ENCODE data around the gene CHD5. TPM values are rescaled to one million over a fixed set of nuclear protein-coding genes. Genes with fewer than 3 reads are reported as not detected.
A peak's percentile ranks its signal among the peaks of the same experiment; 100 is the strongest.

The CHD5 gene
- total and polyA plus RNA-seq, 2 of the 13 experiments (the other 11 are each of a cell fraction or from before 2014, with no cell fraction given): 0.02 to 0.21 TPM

DNA sequence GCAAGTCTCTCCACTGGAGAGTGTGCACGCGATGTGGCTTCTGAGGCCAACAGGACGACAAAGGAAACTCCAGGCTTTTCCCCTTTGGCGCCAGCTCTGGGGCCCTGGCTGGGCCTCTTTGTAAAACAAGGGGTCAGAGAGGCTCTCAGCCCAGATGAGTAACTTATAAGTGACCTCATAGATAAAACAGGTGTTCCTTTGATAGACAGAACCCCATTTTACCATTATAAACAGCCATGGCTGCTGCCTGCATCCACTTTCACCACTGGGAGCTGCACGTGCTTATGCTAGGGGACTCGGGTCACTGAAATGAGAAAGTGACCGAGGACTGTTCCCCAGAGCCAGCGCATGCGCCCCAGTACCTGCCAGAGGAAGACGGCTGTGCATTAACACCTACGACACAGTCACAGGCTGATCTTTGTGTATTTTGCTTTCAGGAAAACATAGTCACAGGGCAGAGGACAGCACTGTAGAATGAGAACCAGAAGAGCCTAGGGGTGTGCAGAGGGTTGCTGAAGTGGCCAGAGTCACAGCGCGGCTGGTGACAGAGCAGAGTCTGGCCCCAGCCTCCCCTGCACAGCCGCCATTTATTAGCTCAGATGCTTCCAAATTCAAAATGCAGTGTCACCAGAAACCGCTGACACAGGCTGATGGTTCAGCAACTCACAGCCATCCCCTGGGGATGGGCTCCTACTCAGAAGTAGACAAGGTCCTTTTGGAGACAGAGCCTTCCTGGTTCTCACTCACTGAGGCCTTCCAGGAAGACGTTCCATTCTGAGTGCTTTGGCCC is 38.4 kb upstream of the CHD5 start:
- TF ChIP-seq, protein P1, sequence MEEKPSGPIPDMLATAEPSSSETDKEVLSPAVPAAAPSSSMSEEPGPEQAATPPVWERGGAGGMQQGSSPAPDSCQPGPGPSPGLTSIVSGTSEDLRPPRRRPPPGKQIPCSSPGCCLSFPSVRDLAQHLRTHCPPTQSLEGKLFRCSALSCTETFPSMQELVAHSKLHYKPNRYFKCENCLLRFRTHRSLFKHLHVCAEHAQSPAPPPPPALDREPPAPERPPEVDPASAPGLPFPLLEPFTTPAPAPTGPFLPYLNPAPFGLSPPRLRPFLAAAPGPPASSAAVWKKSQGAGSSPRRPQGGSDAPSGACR (CRISPR knock-in tag; IDR thresholded peaks at IDR 0.05): no peak
- TF ChIP-seq ZNF660 (CRISPR knock-in tag; IDR thresholded peaks at IDR 0.05; ENCODE audit: borderline replicate concordance, low read depth): no peak
- TF ChIP-seq TAF15 (IDR thresholded peaks at IDR 0.05; ENCODE audit: low read depth, low read length, poor library complexity, severe bottlenecking): no peak
- no peak for TF ChIP-seq TBX3 (IDR thresholded peaks at IDR 0.05; ENCODE audit: borderline replicate concordance)
- TF ChIP-seq ZFP36L1 (CRISPR knock-in tag; IDR thresholded peaks at IDR 0.05): no peak
- no peak for TF ChIP-seq ZNF766 (CRISPR knock-in tag; IDR thresholded peaks at IDR 0.05; ENCODE audit: borderline replicate concordance)
- FAIRE-seq (no peak), ATAC-seq (peak; percentile 16; the same call in 2 of the 3 replicates), DNase-seq (ENCODE audit: low spot score) (no peak)
- 99% methylated on average over 12 of the region's 16 CpGs for WGBS (ENCODE audit: low lambda C conversion rate)
- ChIA-PET CTCF (ENCODE audit: low intra/inter-chr PET ratio, low total read pairs) (no interaction called here), POLR2A (interaction anchor here (1.6 to 2.6 kb wide), 2 partner anchors 12 to 19 kb away, joined by 3 to 7 read pairs; partner anchors contain the start of gene RNF207)
- no peaks in the 10 kb centered on the region for H3K79me2 ChIP-seq (ENCODE audit: insufficient read depth, low read length)
- no peak overlapping the region for H3K27ac ChIP-seq (ENCODE audit: extremely low read length, insufficient read depth, low read length)
- intact Hi-C loops (cut with micrococcal nuclease; ENCODE audit: unreplicated experiment): no loop called here
- BruUV-seq (replicated peaks): no TSS peak
- no peak overlapping the region for H2AFZ ChIP-seq (ENCODE audit: low read length)
- H3K4me1 ChIP-seq (ENCODE audit: insufficient read depth, low read length): no peaks in the 10 kb centered on the region
- in situ Hi-C loops (cut with HindIII; ENCODE audit: extremely low pct_ligation_motif_present, low pct_unique_long_range_greater_than_20kb): no loop called here
- H3K27me3 ChIP-seq (ENCODE audit: control insufficient read depth in 1 of 2, insufficient read depth in 2 of 2, low read length in 2 of 2): no peaks in the 10 kb centered on the region
- H3K9me3 ChIP-seq (ENCODE audit: low read length): no peaks in the 10 kb centered on the region
- no peak overlapping the region for H3K9ac ChIP-seq (ENCODE audit: insufficient read depth, low read depth, low read length)
- H3K4me3 ChIP-seq (replicated peaks in 1 of 3; ENCODE audit: insufficient read depth in 1 of 3, low read depth in 2 of 3, low read length in 3 of 3): no peak overlapping the region
- peaks cover 0 to 11% of the 10 kb centered on the region in 2 experiments; a peak in 2 of 5 replicates for H3K36me3 ChIP-seq (replicated peaks in 1 of 2; ENCODE audit: control insufficient read depth in 1 of 2, insufficient read depth in 2 of 2, low read length in 2 of 2)
- no peaks in the 10 kb centered on the region for H4K20me1 ChIP-seq (ENCODE audit: insufficient read depth, low read length)
- H3K4me2 ChIP-seq (ENCODE audit: low read depth, low read length): no peak overlapping the region

Measured in HepG2 (cell line).